T-helper 2 cell (primary cell): ENCODE data around the gene DDX4.
"Not testable (repeated sequence)": the region's sequence is repeated elsewhere in the genome, so short reads cannot be mapped to it uniquely, and the experiment has no call there.

Source experiments
- DNase-seq, 5 experiments: peaks; one replicate each; pipeline versions ENCODE4 v3.0.0 to v3.0.0-alpha.2; 2012 to 2022
- total RNA-seq, 2 donors: gene quantifications; one replicate each; lab custom pipeline; 2026; lab: John Stamatoyannopoulos, UW

DDX4 gene
- 0 reads per million in 2 donors for total RNA-seq

- no peak for DNase-seq
Observed at GRCh38 chr5:55737793-55738192, at the start of gene DDX4. TSS of gene DDX4 (plus strand) at chr5:55738061. CDS start at chr5:55738964, 903 bp downstream.

DNA sequence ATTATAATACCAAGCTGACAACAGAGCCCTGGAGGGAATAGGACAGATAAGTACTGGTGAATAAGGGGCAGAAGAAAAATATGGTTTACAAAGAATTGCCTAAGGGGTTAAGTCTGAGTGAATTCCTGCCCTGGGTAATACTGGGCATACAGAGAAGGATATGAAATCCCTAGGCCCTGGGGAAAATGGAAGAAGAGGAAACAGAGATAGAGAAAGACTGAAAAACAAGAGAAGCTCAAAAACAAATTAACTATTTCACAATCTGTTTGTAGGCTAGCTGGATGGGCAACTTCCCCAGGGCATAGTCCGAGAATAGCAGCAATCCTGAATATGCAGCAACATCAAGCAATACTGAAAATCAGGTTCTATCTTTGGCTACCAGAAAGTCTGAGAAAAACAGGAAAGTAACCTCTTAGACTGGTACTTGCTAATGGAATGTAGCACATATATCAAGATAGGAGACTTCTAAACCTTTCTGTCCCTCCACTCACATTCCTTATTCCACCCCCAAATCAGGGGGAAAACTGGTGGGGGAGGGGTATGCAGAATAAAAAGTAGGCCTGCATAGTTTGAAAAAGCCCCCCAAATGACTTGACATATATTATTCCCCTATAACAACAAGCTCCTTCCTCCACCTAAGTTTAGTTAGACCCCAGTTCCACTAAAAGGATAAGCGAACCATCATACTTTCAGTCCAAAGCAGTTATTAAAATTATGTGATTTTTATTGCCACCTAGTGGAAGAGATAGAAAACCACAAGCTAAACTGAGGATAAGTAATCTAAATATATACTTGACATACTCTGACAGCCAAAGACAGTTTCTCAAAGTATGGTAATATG lies 46.4 kb upstream of the DDX4 start:
- peak in 1 of 5 experiments; percentile 64 for DNase-seq

- DNase-seq: no peak
Observed at GRCh38 chr5:55692106-55692417, 45.8 kb upstream of the DDX4 start.

DNA sequence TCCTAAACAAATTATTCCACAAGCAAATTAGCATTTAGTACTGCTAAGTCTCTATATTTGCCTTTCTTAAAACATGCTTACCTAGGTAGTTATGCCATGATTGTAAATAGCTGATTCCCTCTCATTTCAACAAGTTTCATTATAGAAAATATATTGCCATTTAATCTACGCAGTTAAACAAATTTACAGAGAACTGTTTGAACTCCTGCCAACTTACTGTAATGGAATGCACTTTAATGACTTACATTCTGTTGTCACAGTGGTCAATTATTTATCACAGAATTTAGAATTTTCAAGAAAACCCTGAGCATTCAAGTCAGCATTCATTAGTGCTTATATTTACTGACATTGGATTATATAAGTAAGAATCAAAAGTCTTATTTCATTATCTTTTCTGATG lies 45.4 kb upstream of the DDX4 start:
- DNase-seq: no peak

DNA sequence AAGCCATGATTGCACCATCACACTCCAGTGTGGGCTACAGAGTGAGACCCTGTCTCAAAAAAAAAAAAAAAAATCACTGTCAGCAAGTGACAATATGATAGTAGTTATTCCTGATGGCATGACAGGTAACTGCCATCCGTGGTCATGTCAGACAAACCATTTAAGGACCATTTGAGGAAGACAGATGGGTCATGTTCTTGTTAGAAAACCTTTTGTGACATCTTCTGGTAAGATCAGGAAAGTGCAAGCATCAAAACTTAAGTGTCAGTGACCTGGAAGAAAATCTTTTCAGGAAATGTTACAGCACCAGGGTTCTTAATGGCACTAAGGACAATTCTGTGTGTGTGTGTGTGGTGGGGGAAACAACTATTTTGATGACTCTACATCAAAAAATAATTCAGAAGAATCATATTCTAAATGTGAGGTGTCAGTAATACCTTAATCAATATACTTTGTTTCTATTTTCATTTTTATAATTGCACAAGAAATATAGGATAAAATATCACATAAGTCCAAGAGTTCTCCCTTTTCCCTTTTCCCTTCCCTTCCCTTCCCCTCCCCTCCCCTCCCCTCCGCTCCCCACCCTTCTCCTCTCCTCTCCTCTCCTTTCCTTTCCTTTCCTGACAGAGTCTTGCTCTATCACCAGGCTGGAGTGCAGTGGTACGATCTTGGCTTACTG lies 43.6 kb upstream of the DDX4 start:
- DNase-seq: peak in 1 of 5 experiments; percentile 61

- DNase-seq: not testable (repeated sequence)
Observed at GRCh38 chr5:55696704-55697103, 41.2 kb upstream of the DDX4 start.

GRCh38 chr5:55699041-55699688 lies 38.7 kb upstream of the DDX4 start:
- DNase-seq: peak in 1 of 5 experiments; percentile 47

GRCh38 chr5:55700745-55701144 lies 37.1 kb upstream of the DDX4 start:
- DNase-seq: no peak

DNA sequence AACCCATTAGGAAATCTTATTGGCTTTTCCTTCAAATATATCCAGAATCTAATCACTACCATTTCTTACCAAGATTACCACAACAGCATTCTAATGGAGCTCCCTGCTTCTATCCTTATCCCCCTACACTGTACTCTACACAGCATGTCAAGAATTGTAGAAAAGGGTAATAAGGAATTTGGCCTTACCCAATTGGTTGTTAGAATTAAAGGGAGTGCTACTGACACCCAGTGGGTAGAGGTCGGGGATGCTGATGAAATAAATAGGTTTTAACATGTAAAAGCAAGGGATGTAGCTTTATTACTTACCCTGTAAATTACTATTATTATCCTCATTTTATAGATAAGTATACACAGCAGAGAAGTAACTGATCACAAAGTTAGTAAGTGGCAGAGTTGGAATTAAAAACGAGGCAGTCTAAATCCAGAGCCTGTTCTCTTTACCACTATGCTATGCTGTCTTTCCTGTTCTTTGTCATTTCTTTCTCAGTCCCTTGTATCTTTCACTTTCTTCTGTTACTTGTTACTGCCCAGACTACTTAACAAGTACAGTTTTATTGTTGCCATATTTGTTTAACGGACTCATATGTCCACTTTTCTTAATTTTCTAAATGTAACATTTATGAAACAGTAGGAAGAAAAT lies 36.3 kb upstream of the DDX4 start:
- DNase-seq: peak in 1 of 5 experiments; percentile 30

DNA sequence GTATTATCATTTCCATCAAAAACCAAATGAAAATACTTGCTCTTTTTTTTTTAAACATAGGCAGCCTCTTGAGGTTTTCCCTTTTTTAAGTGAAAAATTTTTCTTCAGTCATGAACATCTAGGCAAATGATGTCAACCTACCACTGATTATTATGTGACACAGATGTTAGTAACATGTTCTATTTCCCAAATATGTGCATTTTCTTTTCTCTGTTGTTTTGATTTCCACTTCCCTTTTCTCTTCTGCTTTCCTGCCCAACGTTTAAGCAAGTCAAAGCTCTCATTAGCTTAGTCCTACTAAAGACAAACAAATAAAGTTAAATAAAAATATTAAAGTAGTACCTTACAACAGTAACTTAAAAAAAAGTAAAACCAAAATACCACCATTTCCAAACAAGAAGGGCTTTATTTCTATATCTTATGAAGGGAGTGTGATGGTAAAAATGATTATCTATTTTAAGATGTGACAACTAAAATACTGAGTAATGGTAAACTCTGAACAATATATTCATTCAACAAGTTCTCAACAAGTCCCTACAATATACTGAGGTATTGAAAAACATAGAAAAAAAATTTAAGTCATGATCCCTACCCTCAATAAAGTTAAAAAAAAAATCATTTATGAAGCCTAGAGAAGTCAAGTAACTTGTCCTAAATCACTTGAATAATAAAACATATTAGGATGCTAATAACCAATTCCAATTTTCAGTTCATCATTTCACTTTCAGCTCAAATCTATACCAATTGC lies 35.1 kb upstream of the DDX4 start:
- no peak for DNase-seq

GRCh38 chr5:55706230-55706629 lies 31.6 kb upstream of the DDX4 start:
- DNase-seq: no peak

DNA sequence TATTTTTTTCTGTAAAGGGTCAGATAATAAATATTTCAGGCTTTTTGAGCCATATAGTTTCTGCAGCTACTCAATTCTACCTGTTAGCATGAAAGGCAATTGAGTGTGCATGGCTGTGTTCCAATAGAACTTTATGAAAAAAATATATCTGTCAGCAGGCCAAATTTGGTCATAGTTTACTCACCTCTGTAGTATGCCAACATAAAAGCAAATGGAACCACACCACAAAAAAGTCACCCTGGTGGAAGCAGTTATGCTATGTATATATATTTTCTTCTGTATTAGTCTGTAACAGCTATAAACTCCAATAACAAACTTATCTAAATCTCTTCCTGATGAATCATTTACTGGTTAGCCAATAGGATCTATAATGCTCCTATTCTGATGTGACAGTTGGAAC lies 29.1 kb upstream of the DDX4 start:
- DNase-seq: peak in 1 of 5 experiments; percentile 66

DNA sequence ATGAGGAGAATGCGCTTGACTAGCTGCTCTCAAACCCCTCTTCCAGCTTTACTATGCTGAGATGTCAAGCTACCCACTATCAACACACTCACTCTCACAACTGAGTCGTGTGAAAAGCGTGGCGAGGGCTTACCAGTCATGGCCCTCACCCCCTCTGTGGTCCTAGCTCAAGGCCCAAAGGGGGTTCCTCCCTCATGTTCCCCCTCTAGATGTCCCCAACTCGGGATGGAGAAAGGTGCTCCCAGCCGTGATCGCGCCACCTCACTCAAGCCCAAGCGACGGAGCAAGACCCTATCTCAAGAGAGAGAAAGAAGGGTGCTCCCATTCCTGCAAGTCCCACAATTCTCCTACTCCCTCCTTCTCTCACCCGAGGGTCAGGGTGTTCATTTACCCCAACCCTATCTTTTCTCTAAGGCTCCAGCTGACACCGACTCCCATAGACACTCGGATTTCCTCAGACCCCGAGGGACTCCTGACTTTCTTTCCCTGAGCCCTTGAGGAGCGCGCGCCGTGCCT lies 26.3 kb upstream of the DDX4 start:
- DNase-seq: no peak

- peak; percentile 83 to 94 (median 88) for DNase-seq
Observed at GRCh38 chr5:55712023-55712859, 25.6 kb upstream of the DDX4 start, which contains the start of gene SLC38A9. TSS of gene SLC38A9 (minus strand) at chr5:55712324. CDS start at chr5:55697958, 14,366 bp downstream.

GRCh38 chr5:55713871-55714270 lies 24.0 kb upstream of the DDX4 start:
- no peak for DNase-seq

- no peak for DNase-seq
Observed at GRCh38 chr5:55714339-55714738, 23.5 kb upstream of the DDX4 start.

DNA sequence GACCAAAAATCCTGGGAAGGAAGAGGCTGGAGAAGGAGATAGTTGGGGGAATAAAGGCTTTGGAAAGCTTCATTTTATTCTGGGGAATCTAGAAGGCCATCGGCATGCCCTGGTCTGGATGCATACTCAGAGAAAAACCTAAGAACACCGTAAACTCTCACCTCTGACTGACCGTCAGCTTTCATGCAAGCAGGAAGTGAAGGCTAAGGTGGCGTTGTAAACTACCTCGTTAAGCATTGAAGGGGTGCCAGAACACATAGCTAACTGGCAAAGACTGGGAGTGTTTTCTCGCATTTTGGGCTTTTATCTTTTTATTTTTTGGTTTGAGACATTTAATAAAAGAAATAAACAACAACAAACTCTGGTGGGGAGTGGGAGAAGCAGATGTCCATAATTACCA lies 23.1 kb upstream of the DDX4 start:
- no peak for DNase-seq

DNA sequence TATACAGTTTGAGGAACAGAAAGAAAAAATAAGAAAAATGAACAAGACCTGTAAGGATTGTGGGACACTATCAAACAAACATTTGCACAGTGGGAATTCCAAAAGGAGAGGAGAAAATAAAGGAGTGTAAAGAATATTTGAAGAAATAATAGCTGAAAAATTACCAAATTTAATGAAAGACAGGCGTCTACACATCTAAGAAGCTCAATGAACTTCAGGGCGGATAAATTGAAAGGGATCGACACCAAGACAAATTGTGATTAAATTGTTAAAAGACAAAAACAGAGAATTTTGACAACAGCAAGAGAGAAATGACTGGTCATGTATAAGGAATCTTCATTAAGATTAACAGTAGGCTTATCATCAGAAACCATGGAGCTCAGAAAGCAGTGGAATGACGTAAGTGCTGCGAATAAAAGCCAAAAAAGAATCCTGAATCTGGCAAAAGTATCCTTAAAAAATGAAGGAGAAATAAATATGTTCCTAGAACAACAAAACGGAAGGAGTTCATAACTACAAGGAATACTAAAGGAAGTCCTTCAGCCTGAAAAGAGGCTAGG lies 22.3 kb upstream of the DDX4 start:
- no peak for DNase-seq

GRCh38 chr5:55719026-55719425 lies 18.8 kb upstream of the DDX4 start:
- DNase-seq: not testable (repeated sequence)

DNA sequence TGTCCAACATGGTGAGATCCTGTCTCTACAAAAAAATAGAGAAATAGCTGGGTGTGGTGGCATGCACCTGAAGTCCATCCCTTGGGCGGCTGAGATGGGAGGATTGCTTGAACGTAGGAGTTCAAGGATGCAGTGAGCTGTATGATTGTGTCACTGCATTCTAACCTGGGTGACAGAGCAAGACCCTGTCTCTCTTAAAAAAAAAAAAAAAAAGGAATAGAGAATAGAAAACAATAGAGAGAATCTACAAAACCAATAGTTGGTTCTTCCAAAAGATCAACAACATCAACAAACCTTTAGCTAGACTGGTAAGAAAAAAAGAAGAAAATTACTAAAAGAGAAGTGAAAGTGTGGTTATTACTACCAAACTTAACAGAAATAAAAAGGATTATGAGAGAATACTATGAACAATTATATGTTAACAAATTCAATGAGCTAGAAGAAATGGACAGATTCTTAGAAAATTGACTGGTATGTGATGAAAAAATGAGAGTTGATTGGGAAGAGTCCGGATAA lies 17.6 kb upstream of the DDX4 start:
- DNase-seq: no peak
